PFSK-1 (cell line): ENCODE measurements around the gene KCNG4.

ENCODE experiments used
- FOXP2 ChIP-seq: optimal IDR thresholded peaks from 2 replicates; pipeline ENCODE3; 2011; ENCODE audit warnings: borderline replicate concordance, control low read depth, inconsistent platforms; ENCODE audit not compliant: insufficient read depth; ENCODE audit errors: extremely low read length, extremely low read depth
- POLR2AphosphoS5 ChIP-seq: IDR thresholded peaks from 2 replicates; pipeline ENCODE4 v1.6.1; 2012; ENCODE audit warnings: low read depth, mild to moderate bottlenecking, control low read depth, low read length, moderate library complexity
- SIN3A ChIP-seq: IDR thresholded peaks from 2 replicates; pipeline ENCODE4 v1.6.1; 2012; ENCODE audit warnings: mild to moderate bottlenecking, low read length, moderate library complexity, borderline replicate concordance; ENCODE audit not compliant: insufficient read depth
- TAF1 ChIP-seq: IDR thresholded peaks from 2 replicates; pipeline ENCODE4 v1.6.1; 2012; ENCODE audit warnings: low read length, control low read depth, borderline replicate concordance; ENCODE audit not compliant: insufficient read depth
- TF ChIP-seq, protein P1 (sequence below), 2 experiments: IDR thresholded peaks; 2 replicates each; pipeline versions ENCODE4 v1.6.1 to v1.8.0; 2011 to 2012; ENCODE audit warnings: low read depth in 2 of 2, low read length in 2 of 2, control low read depth in 1 of 2, inconsistent platforms in 1 of 2, mild to moderate bottlenecking in 1 of 2, moderate library complexity in 1 of 2; ENCODE audit not compliant: insufficient read depth in 1 of 2

KCNG4 gene

DNA sequence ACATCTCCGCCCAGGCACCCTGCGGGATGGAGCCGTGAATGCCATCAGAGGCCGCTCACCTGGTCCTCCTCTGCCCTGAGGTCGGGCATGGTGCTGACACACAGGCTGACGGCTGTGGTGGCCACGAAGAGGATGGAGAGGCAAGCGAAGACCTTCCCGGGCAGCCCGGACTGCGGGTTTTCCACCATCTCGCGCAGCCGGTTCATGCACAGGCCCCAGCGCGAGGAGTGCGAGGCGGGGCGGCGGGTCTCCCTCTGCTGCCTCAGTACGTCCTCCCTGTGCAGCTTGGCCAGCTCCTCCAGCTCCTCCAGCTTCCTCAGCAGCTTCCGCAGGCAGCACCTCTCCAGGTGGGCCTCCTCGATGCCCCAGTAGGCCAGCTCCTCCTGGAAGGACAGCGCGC, 3.1 kb downstream of the KCNG4 start:
- no peak for TF ChIP-seq SIN3A
- TF ChIP-seq, protein P1, sequence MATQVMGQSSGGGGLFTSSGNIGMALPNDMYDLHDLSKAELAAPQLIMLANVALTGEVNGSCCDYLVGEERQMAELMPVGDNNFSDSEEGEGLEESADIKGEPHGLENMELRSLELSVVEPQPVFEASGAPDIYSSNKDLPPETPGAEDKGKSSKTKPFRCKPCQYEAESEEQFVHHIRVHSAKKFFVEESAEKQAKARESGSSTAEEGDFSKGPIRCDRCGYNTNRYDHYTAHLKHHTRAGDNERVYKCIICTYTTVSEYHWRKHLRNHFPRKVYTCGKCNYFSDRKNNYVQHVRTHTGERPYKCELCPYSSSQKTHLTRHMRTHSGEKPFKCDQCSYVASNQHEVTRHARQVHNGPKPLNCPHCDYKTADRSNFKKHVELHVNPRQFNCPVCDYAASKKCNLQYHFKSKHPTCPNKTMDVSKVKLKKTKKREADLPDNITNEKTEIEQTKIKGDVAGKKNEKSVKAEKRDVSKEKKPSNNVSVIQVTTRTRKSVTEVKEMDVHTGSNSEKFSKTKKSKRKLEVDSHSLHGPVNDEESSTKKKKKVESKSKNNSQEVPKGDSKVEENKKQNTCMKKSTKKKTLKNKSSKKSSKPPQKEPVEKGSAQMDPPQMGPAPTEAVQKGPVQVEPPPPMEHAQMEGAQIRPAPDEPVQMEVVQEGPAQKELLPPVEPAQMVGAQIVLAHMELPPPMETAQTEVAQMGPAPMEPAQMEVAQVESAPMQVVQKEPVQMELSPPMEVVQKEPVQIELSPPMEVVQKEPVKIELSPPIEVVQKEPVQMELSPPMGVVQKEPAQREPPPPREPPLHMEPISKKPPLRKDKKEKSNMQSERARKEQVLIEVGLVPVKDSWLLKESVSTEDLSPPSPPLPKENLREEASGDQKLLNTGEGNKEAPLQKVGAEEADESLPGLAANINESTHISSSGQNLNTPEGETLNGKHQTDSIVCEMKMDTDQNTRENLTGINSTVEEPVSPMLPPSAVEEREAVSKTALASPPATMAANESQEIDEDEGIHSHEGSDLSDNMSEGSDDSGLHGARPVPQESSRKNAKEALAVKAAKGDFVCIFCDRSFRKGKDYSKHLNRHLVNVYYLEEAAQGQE (IDR thresholded peaks at IDR 0.05; ENCODE audit: insufficient read depth in 1 of 2, low read depth in 2 of 2, low read length in 2 of 2): no peak
- TF ChIP-seq FOXP2: no peak
- TF ChIP-seq POLR2AphosphoS5: no peak
- TF ChIP-seq TAF1: no peak

DNA sequence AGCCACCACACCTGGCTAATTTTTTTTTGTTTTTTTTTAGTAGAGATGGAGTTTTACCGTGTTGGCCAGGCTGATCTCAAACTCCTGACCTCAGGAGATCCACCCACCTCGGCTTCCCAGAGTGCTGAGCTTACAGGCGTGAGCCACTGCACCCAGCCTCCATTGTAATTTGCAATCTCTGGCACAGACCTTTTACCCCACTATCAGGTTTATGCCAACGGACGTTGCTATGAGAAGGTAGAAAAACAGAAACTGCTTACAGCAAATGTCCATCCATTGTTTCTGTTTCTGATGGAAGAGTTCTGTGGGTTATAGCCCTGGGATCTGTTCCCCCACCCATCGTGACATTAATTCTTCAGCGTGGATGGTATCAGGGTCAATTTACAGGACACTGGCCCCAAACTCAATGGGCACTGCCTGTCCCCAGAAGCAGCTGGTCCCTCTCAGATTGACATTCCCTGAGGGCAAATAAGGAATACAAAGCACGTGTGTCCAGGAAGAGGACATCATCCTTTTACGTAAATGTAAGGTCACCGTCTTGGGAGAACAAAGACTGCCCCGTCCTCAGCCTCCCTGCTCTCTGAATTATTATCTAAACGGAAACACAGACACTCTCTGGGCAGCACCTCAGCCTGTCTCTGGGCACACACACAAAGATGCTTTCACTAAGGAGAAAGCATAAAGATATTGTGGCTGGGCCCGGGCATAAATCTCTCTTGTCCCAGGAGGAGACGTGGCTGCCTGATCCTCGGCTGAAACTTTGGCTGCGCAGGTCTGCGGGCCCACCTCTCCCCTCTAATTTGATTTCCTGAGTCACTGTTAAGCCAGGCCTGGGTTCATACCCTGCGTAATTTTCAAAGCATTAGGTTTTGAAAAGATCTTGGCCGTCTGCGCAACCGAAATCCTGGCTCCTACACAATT, 5.2 kb downstream of the KCNG4 start:
- TF ChIP-seq, protein P1 (IDR thresholded peaks at IDR 0.05; ENCODE audit: insufficient read depth in 1 of 2, low read depth in 2 of 2, low read length in 2 of 2): no peak
- TF ChIP-seq FOXP2 (no peak), SIN3A (no peak), POLR2AphosphoS5 (no peak), TAF1 (no peak)

DNA sequence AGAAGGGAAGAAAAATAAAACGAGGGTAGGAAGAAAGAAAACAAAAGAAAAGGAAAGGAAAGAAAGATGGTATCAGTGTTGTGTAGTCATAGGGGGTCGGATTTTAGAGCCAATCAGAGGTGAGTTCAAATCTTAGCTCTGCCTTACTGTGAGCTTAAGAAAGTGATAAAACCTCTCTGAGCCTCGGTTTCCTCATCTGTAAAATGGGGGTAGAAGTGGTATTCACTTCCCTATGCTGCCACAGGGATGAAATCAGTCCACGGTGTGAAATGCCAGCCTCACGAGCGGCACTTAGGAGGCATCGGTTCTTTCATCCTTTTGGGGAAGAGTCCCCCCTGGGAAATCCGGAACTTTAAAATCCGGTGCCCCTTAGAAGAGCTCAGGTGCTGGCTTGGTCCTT, 6.1 kb downstream of the KCNG4 start:
- TF ChIP-seq, protein P1 (IDR thresholded peaks at IDR 0.05; ENCODE audit: insufficient read depth in 1 of 2, low read depth in 2 of 2, low read length in 2 of 2): no peak
- TF ChIP-seq POLR2AphosphoS5 (no peak), TAF1 (no peak), FOXP2 (no peak), SIN3A (no peak)

DNA sequence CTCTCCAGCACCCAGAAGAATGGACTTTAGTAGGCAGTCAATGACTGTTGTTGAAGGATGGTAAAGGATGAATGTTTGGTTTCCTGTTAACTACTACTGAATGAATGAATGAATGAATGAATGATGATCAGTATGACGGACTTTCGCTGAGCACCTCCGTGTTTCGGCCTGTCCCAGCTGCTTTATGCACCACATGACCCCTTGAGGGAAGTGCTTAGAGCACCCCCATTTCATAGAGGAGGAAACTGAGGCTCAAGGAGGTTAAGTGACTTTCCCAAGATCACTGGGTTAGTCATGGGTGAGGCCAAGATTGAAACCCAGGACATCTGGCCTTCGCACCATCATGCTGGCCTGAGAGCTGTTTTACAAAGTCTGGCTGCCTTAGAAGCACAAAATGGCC, 6.8 kb downstream of the KCNG4 start:
- TF ChIP-seq, protein P1 (IDR thresholded peaks at IDR 0.05; ENCODE audit: insufficient read depth in 1 of 2, low read depth in 2 of 2, low read length in 2 of 2): no peak
- TF ChIP-seq SIN3A: no peak
- TF ChIP-seq POLR2AphosphoS5: no peak
- no peak for TF ChIP-seq FOXP2
- no peak for TF ChIP-seq TAF1
